GM18517 (cell line): ENCODE results near the gene NSD2.
"Not testable (repeated sequence)": the region's sequence is repeated elsewhere in the genome, so short reads cannot be mapped to it uniquely, and the experiment has no call there.

Experiments
- ATAC-seq: cut with Tn5 transposase; IDR thresholded peaks from one replicate; pipeline ENCODE4 v1.9.1; 2021; ENCODE audit warnings: mild to moderate bottlenecking, moderate library complexity; ENCODE audit not compliant: unreplicated experiment

NSD2 gene

DNA sequence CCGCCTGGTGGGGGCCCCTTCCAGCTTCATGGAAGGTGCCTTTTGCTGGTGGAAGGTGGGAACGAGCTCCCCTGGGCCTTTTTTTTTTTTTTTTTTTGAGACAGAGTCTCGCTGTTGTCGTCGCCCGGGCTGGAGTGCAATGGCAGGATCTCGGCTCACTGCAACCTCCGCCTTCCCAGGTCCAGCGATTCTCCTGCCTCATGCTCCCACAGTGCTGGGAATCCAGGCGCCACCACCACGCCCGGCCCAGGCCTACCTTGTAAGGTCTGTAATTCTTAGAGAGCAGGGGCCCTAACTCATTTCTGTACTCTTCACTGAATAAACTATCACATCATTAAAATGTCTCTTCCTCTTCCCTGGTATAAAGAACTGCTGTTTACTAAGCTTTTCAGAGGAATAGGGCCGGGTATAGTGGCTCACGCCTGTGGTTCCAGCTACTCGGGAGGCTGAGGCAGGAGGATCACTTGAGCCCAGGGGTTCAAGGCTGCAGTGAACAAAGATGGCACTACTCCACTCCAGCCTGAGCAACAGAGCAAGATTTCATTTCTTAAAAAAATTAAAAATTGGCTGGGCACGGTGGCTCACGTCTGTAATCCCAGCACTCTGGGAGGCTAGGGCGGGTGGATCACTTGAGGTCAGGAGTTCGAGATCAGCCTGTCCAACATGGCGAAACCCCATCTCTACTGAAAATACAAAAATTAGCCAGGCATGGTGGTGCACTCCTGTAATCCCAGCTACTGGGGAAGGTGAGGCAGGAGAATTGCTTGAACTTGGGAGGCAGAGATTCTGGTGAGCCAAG lies 122.7 kb downstream of the NSD2 start:
- ATAC-seq: not testable (repeated sequence)

DNA sequence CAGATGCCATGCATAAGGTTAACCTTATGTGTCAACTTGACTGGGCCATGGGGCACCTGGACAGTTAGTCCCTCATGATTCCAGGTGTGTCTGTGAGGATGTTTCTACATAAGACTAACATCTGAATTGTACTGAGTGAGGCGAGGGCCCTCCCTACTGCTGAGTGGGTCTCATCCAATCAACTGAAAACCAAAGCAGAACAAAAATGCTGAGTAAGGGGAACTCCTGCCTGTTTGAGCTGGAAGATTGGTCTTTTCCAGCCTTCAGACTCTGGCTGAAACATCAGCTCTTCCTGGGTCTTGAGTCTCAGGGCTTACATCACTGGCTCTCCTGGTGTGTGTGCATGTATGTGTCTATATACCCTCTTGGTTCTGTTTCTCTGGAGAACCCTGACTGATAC lies 123.7 kb downstream of the NSD2 start:
- no peak for ATAC-seq

- ATAC-seq: no peak
These were observed 125.8 kb downstream of the NSD2 start for GRCh38 chr4:1996866-1997611.

- ATAC-seq: no peak
These were observed 126.5 kb downstream of the NSD2 start for GRCh38 chr4:1997712-1998111.

- no peak for ATAC-seq
These were observed 127.1 kb downstream of the NSD2 start for GRCh38 chr4:1998296-1998695.

DNA sequence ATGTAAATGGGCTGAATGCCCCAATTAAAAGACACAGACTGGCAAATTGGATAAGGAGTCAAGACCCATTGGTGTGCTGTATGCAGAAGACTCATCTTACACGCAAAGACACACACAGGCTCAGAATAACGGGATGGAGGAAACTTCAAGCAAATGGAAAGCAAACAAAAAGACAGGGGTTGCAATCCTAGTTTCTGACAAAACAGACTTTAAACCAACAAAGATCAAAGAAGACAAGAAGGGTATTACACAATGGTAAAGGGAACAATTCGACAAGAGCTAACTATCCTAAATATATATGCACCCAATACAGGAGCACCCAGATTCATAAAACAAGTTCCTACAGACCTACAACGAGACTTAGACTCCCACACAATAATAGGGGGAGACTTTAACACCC lies 128.1 kb downstream of the NSD2 start:
- not testable (repeated sequence) for ATAC-seq

- not testable (repeated sequence) for ATAC-seq
These were observed 132.2 kb downstream of the NSD2 start for GRCh38 chr4:2003361-2003760.

DNA sequence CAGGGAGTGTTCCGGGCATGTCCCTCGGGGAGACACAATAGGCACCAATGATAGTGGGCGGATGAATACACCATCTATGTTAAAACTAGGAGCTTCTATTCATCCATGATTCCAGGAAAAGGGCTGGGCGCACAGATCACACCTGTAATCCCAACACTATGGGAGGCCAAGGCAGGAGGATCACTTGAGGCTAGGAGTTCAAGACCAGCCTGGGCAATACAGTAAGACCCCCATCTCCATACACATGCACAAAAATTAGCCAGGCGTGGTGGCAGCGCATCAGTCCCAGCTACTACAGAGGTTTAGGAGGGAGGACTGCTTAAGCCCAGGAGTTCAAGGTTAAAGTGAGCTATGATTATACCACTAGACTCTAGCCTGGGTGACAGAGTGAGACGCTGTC lies 135.2 kb downstream of the NSD2 start:
- ATAC-seq: no peak

GRCh38 chr4:2006956-2007653 lies 135.9 kb downstream of the NSD2 start:
- ATAC-seq: no peak

- no peak for ATAC-seq
These were observed 136.8 kb downstream of the NSD2 start for GRCh38 chr4:2007804-2008670.

DNA sequence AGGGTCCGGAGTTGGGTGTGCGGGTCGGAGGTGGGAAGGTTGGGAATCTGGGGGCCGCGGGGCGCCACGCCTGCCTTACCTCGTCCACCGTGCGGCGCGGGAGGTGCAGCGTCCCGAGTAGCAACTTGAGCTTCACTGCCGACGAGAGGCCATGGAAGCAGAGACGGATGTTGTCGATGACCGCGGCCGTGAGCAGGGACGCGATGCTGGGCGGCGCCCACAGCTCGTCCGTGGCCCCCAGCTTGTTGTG lies 137.4 kb downstream of the NSD2 start:
- ATAC-seq: no peak

DNA sequence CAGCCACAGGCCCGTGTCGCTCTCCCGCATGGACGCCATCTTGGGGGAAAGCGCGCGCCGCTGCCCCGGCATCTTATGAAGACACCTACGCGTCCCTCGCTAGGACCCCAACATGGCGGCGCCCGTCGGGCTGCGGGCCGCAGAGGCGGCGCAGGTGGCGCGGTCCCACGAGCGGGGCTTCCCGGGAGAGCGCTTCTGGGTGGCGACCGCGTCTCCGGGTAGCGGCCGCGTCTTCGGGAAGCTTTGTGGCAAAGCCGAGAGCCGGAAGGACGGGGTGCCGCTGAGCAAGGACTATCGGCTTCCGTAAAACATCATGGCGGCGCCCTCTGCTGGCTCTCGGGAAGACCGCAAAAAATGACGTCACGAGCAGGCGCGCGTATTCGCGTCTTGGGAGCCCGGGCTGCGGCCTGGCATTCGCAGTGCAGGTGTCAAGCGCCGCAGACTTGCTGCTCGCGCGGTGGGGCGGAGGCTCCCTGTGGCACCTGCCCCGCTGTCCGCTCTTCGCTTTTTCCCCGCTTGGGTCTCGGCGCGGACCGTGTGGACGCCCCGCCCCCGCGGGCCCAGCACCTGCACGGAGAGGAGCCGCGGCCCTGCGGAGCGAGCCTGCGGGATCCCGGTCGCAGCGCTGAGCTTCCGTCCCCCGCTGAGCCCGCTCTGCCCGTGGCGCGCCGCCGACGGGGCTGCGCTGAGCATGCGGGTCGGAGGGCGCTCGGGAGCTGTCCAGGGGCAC lies 137.9 kb downstream of the NSD2 start, which contains the start of gene NELFA:
NELFA (minus strand) TSS at position 54 of the 730 bp plus-strand sequence; CDS start at position 39, 15 bp downstream.
- ATAC-seq: peak; percentile 79

DNA sequence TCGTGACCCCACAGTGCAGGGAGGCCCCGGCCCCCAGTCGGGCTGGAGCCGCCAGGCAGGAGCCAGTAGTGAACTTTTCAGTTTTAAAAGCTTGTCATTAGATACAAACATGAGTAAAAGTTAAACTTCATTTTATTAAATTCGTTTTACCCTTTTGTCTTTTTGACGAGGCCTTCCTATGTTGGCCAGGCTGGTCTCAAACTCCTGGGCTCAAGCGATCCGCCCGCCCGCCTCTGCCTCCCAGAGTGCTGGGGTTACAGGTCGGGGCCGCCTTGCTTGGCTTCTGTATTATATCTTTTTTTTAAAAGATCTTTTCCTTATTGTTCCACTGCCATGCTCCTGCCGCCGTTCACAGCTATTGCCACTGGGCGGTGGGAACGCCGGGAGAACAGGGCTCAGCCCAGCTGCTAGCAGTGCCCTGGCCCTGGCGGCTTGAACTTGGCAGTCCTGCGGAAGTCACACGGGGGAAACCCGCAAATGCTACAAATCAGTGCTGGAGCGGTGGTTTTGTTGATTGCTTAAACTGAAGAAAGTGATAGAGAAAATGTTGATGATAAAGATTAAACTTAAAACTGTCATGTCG lies 138.5 kb downstream of the NSD2 start:
- ATAC-seq: peak; percentile 16

- ATAC-seq: no peak
These were observed 140.4 kb downstream of the NSD2 start for GRCh38 chr4:2011583-2011982.

DNA sequence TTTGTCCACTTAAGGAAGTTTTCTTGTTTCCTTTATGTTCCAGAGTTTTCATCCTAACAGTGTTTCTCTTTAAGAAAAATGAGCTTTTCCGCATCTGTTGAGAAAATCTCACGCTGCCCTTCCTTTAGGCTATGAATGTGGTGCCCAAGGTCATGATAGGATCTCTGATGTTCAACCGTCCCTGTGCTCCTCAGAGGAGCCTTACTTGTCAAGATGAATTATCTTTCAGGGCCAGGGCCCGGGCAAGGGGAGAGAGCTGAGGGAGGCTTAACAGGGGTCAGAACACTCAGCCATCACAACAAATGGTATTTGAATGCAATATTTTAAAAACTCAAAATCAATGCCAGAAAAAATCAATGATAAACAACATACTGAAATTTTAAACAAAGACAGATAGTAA lies 143.8 kb downstream of the NSD2 start:
- no peak for ATAC-seq

DNA sequence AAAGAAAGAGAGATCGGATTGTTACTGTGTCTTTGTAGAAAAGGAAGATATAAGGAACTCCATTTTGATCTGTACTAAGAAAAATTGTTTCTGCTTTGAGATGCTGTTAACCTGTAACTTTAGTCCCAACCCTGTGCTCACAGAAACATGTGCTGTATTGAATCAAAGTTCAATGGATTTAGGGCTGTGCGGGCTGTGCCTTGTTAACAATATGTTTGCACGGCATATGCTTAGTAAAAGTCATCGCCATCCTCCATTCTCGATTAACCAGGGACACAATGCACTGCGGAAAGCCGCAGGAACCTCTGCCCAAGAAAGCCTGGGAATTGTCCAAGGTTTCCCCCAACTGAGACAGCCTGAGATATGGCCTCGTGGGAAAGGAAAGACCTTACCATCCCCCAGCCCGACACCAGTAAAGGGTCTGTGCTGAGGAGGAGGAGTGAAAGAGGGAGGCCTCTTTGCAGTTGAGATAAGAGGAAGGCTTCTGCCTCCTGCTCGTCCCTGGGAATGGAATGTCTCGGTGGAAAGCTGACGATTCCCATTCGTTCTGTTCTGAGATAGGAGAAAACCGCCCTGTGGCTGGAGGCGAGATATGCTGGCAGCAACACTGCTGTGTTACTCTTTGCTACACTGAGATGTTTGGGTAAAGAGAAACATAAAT lies 150.3 kb downstream of the NSD2 start:
- not testable (repeated sequence) for ATAC-seq

- no peak for ATAC-seq
These were observed 153.5 kb downstream of the NSD2 start for GRCh38 chr4:2024683-2025082.

DNA sequence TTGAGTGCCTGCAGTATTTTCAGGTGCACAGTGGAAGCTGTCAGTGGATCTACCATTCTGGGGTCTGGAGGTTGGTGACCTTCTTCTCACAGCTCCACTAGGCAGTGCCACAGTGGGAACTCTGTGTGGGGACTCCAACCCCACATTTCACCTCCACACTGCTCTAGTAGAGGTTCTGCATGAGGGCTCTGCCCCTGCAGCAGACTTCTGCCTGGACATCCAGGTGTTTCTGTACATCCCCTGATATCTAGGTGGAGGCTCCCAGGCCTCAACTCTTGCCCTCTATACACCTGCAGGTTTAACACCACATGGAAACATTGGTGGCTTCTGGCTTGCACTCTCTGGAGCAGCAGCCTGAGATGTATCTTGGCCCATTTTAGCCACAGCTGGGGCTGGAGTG lies 154.6 kb downstream of the NSD2 start:
- ATAC-seq: no peak

GRCh38 chr4:2027120-2027519 lies 155.9 kb downstream of the NSD2 start:
- not testable (repeated sequence) for ATAC-seq
